ENCODE measurements around the gene FAM117A.

DNA sequence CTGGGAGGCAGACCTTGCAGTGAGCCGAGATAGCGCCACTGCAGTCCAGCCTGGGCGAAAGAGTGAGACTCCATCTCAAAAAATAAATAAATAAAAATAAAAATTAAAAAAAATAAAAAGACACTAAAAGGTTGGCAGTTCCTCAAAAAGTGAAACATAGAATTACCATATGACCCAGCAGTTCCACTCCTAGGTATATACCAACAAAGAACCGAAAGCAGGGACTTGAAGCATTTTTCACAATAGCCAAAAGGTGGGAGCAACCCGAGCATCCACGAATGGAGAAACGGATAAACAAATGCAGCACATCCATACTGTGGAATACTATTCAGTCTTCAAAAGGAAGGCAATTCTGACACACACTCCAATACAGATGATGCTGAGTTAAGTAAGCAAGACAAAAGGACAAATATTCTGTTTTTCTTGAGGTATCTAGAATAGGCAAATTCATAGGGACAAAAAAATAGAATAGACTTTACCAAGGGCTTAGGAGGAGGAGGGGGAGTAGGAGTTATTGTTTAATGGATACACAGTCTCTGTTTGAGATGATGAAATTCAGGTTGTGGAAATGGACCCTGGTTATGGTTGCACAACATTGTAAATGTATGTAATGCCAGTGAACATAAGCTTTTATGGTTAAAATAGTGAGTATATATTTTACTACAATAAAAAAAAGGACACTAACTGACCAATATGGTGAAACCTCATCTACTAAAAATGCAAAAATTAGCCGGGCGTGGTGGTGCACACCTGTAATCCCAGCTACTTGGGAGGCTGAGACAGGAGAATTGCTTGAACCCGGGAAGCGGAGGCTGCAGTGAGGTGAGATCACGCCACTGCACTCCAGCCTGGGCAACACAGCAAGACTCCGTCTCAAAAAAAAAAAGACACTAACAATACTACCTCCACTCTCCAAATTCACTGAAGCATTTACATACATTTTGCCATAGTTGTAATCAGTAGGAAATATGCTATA lies 29.1 kb downstream of the FAM117A start:
- TF ChIP-seq POLR2AphosphoS5 (IDR thresholded peaks at IDR 0.05) (no peak), POLR2A (IDR thresholded peaks at IDR 0.05) (no peak)
- TF ChIP-seq, protein P1, sequence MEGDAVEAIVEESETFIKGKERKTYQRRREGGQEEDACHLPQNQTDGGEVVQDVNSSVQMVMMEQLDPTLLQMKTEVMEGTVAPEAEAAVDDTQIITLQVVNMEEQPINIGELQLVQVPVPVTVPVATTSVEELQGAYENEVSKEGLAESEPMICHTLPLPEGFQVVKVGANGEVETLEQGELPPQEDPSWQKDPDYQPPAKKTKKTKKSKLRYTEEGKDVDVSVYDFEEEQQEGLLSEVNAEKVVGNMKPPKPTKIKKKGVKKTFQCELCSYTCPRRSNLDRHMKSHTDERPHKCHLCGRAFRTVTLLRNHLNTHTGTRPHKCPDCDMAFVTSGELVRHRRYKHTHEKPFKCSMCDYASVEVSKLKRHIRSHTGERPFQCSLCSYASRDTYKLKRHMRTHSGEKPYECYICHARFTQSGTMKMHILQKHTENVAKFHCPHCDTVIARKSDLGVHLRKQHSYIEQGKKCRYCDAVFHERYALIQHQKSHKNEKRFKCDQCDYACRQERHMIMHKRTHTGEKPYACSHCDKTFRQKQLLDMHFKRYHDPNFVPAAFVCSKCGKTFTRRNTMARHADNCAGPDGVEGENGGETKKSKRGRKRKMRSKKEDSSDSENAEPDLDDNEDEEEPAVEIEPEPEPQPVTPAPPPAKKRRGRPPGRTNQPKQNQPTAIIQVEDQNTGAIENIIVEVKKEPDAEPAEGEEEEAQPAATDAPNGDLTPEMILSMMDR (IDR thresholded peaks at IDR 0.05), result no peak
